HEK293 (cell line): ENCODE results near the gene APOBEC3G.

ENCODE experiments used
- CTCF ChIP-seq: fragments of 450-650 bp; formaldehyde crosslinking; IDR thresholded peaks from 2 replicates; pipeline ENCODE4 v1.5.1; 2016; ENCODE audit warnings: missing biosample characterization, missing genetic modification characterization
- TCF7L2 ChIP-seq: IDR thresholded peaks from 2 replicates; pipeline ENCODE4 v1.6.1; 2011; ENCODE audit warnings: low read depth, mild to moderate bottlenecking, inconsistent platforms, low read length, moderate library complexity, borderline replicate concordance
- ZFP37 ChIP-seq: fragments of 450-650 bp; formaldehyde crosslinking; IDR thresholded peaks from 2 replicates; pipeline ENCODE4 v1.5.1; 2016; ENCODE audit warnings: missing biosample characterization, missing genetic modification characterization
- ZNF138 ChIP-seq: fragments of 450-650 bp; formaldehyde crosslinking; IDR thresholded peaks from 2 replicates; pipeline ENCODE4 v1.5.1; 2016; ENCODE audit warnings: missing biosample characterization, missing genetic modification characterization, borderline replicate concordance
- ZNF274 ChIP-seq, 2 experiments: fragments of 200-500 bp in 1 of 2; fragments of 450-650 bp in 1 of 2; sonication (Bioruptor generic) in 1 of 2; formaldehyde crosslinking in 1 of 2; IDR thresholded peaks; 2 replicates each; pipeline versions ENCODE4 v1.5.1 to v1.6.1; 2014 to 2016; ENCODE audit warnings: borderline replicate concordance in 1 of 2, inconsistent platforms in 1 of 2, low read length in 1 of 2, missing biosample characterization in 1 of 2, missing genetic modification characterization in 1 of 2
- TF ChIP-seq, protein P1 (sequence below): IDR thresholded peaks from 2 replicates; pipeline ENCODE4 v1.6.1; 2011; ENCODE audit warnings: mild to moderate bottlenecking, low read depth, low read length, borderline replicate concordance
- TF ChIP-seq, protein P2 (sequence below): fragments of 450-650 bp; formaldehyde crosslinking; conservative IDR thresholded peaks from 2 replicates; pipeline ENCODE4 v1.5.1; 2016; ENCODE audit warnings: low read depth, missing biosample characterization, missing genetic modification characterization

GRCh38 chr22:39108487-39108886, 31.4 kb downstream of the APOBEC3G start:
- TF ChIP-seq ZNF274 (IDR thresholded peaks at IDR 0.05; ENCODE audit: low read length) = no peak
- TF ChIP-seq ZNF274 (tag by site-specific recombination; IDR thresholded peaks at IDR 0.05; ENCODE audit: borderline replicate concordance) = no peak
- TF ChIP-seq ZNF138 (tag by site-specific recombination) = no peak
- TF ChIP-seq CTCF = no peak
- TF ChIP-seq ZFP37 (tag by site-specific recombination) = no peak
- no peak for TF ChIP-seq TCF7L2
- TF ChIP-seq, protein P1, sequence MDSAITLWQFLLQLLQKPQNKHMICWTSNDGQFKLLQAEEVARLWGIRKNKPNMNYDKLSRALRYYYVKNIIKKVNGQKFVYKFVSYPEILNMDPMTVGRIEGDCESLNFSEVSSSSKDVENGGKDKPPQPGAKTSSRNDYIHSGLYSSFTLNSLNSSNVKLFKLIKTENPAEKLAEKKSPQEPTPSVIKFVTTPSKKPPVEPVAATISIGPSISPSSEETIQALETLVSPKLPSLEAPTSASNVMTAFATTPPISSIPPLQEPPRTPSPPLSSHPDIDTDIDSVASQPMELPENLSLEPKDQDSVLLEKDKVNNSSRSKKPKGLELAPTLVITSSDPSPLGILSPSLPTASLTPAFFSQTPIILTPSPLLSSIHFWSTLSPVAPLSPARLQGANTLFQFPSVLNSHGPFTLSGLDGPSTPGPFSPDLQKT = no peak
- TF ChIP-seq, protein P2, sequence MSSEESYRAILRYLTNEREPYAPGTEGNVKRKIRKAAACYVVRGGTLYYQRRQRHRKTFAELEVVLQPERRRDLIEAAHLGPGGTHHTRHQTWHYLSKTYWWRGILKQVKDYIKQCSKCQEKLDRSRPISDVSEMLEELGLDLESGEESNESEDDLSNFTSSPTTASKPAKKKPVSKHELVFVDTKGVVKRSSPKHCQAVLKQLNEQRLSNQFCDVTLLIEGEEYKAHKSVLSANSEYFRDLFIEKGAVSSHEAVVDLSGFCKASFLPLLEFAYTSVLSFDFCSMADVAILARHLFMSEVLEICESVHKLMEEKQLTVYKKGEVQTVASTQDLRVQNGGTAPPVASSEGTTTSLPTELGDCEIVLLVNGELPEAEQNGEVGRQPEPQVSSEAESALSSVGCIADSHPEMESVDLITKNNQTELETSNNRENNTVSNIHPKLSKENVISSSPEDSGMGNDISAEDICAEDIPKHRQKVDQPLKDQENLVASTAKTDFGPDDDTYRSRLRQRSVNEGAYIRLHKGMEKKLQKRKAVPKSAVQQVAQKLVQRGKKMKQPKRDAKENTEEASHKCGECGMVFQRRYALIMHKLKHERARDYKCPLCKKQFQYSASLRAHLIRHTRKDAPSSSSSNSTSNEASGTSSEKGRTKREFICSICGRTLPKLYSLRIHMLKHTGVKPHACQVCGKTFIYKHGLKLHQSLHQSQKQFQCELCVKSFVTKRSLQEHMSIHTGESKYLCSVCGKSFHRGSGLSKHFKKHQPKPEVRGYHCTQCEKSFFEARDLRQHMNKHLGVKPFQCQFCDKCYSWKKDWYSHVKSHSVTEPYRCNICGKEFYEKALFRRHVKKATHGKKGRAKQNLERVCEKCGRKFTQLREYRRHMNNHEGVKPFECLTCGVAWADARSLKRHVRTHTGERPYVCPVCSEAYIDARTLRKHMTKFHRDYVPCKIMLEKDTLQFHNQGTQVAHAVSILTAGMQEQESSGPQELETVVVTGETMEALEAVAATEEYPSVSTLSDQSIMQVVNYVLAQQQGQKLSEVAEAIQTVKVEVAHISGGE (tag by site-specific recombination) = no peak
